WTC11 (cell line): Measurements from ENCODE around the gene CCDC149. TPM values are rescaled to one million over a fixed set of nuclear protein-coding genes. Genes with fewer than 3 reads are reported as not detected.

ENCODE experiments used
- ATAC-seq: fragments of 200-7000 bp; cut with Tn5 transposase; 2 replicates; pipeline ENCODE4 v1.10.0; 2021; ENCODE audit warnings: mild to moderate bottlenecking, moderate library complexity
- CTCF ChIA-PET: fragments of 300-600 bp; sonication (Branson Sonifier 250); formaldehyde crosslinking; loops from one replicate; lab custom pipeline; 2021; ENCODE audit warnings: antibody characterized with exemption; lab: Charles Lee
- POLR2A ChIA-PET: fragments of 350-600 bp; sonication (Branson Sonifier 250); formaldehyde crosslinking; loops from one replicate; lab custom pipeline; 2021; ENCODE audit warnings: antibody characterized with exemption; lab: Charles Lee
- DNase-seq: peaks from one replicate; pipeline ENCODE4 v3.0.0; 2021; ENCODE audit warnings: low spot score
- H3K27ac Mint-ChIP-seq: 2 replicates; pipeline ENCODE4 v1.8.0; 2021; ENCODE audit warnings: mixed read lengths
- H3K27me3 Mint-ChIP-seq: 2 replicates; pipeline ENCODE4 v1.8.0; 2021; ENCODE audit warnings: low read depth, mild to moderate bottlenecking, moderate library complexity, mixed read lengths
- H3K36me3 Mint-ChIP-seq: 2 replicates; pipeline ENCODE4 v1.8.0; 2021; ENCODE audit warnings: mixed read lengths
- H3K4me1 Mint-ChIP-seq: 2 replicates; pipeline ENCODE4 v1.8.0; 2022; ENCODE audit warnings: mixed read lengths
- H3K4me3 Mint-ChIP-seq: 2 replicates; pipeline ENCODE4 v1.8.0; 2021; ENCODE audit warnings: mild to moderate bottlenecking, moderate library complexity, mixed read lengths
- H3K9me3 Mint-ChIP-seq: 2 replicates; pipeline ENCODE4 v1.8.0; 2021; ENCODE audit warnings: mixed read lengths
- CBFB ChIP-seq: sonication (generic); formaldehyde crosslinking; IDR thresholded peaks from 2 replicates; pipeline ENCODE4 v1.8.1; 2022; ENCODE audit warnings: mild to moderate bottlenecking, low read depth, missing genetic modification reagents
- CREM ChIP-seq: sonication (generic); formaldehyde crosslinking; IDR thresholded peaks from 2 replicates; pipeline ENCODE4 v1.8.1; 2022; ENCODE audit warnings: mild to moderate bottlenecking, missing genetic modification reagents, moderate library complexity
- ELF4 ChIP-seq: sonication (generic); formaldehyde crosslinking; IDR thresholded peaks from 2 replicates; pipeline ENCODE4 v1.8.1; 2022; ENCODE audit warnings: low read depth, mild to moderate bottlenecking, moderate library complexity, missing genetic modification reagents
- ERG ChIP-seq: fragments of 250-450 bp; sonication (Bioruptor Pico); IDR thresholded peaks from 2 replicates; pipeline ENCODE4 v1.8.0; 2021; ENCODE audit warnings: mild to moderate bottlenecking
- FOXJ3 ChIP-seq: sonication (generic); formaldehyde crosslinking; IDR thresholded peaks from 2 replicates; pipeline ENCODE4 v1.9.0; 2021; ENCODE audit warnings: missing genetic modification reagents, mild to moderate bottlenecking, borderline replicate concordance
- FOXK1 ChIP-seq: sonication (generic); formaldehyde crosslinking; IDR thresholded peaks from 2 replicates; pipeline ENCODE4 v1.8.0; 2022; ENCODE audit warnings: mild to moderate bottlenecking, moderate library complexity, missing genetic modification reagents
- FOXP1 ChIP-seq: sonication (generic); formaldehyde crosslinking; IDR thresholded peaks from 2 replicates; pipeline ENCODE4 v1.8.0; 2022; ENCODE audit warnings: missing genetic modification reagents, mild to moderate bottlenecking, moderate library complexity, borderline replicate concordance
- IRF2 ChIP-seq: sonication (generic); formaldehyde crosslinking; IDR thresholded peaks from 2 replicates; pipeline ENCODE4 v1.8.0; 2022; ENCODE audit warnings: low read depth, missing genetic modification reagents, borderline replicate concordance
- JUN ChIP-seq: sonication (generic); formaldehyde crosslinking; IDR thresholded peaks from 2 replicates; pipeline ENCODE4 v1.8.0; 2023; ENCODE audit warnings: mild to moderate bottlenecking, missing genetic modification reagents
- NFATC4 ChIP-seq: fragments of 250-450 bp; sonication (Bioruptor Pico); IDR thresholded peaks from 2 replicates; pipeline ENCODE4 v1.9.0; 2021; ENCODE audit warnings: mild to moderate bottlenecking
- NFYB ChIP-seq: sonication (generic); formaldehyde crosslinking; conservative IDR thresholded peaks from 2 replicates; pipeline ENCODE4 v1.8.0; 2022; ENCODE audit warnings: low read depth, missing genetic modification reagents
- NR2C2 ChIP-seq: sonication (generic); formaldehyde crosslinking; IDR thresholded peaks from 2 replicates; pipeline ENCODE4 v1.8.0; 2022; ENCODE audit warnings: mild to moderate bottlenecking, missing genetic modification reagents
- OVOL2 ChIP-seq: fragments of 250-450 bp; sonication (Bioruptor Pico); IDR thresholded peaks from 2 replicates; pipeline ENCODE4 v1.9.0; 2021; ENCODE audit warnings: mild to moderate bottlenecking, borderline replicate concordance
- PREB ChIP-seq: sonication (generic); formaldehyde crosslinking; IDR thresholded peaks from 2 replicates; pipeline ENCODE4 v1.8.1; 2022; ENCODE audit warnings: mild to moderate bottlenecking, missing genetic modification reagents, moderate library complexity, borderline replicate concordance
- SP1 ChIP-seq: sonication (generic); formaldehyde crosslinking; conservative IDR thresholded peaks from 2 replicates; pipeline ENCODE4 v1.8.1; 2022; ENCODE audit warnings: missing genetic modification reagents
- TCF7 ChIP-seq: sonication (generic); formaldehyde crosslinking; IDR thresholded peaks from 2 replicates; pipeline ENCODE4 v1.8.0; 2022; ENCODE audit warnings: mild to moderate bottlenecking, low read depth, missing genetic modification reagents, moderate library complexity
- TP53 ChIP-seq: sonication (generic); formaldehyde crosslinking; IDR thresholded peaks from 2 replicates; pipeline ENCODE4 v1.8.1; 2023; ENCODE audit warnings: mild to moderate bottlenecking, missing genetic modification reagents
- ZBTB21 ChIP-seq: sonication (generic); formaldehyde crosslinking; IDR thresholded peaks from 2 replicates; pipeline ENCODE4 v1.8.1; 2023; ENCODE audit warnings: mild to moderate bottlenecking, missing genetic modification reagents, borderline replicate concordance
- ZNF138 ChIP-seq: sonication (generic); formaldehyde crosslinking; conservative IDR thresholded peaks from 2 replicates; pipeline ENCODE4 v1.8.1; 2022; ENCODE audit warnings: mild to moderate bottlenecking, moderate library complexity, missing genetic modification reagents
- ZNF671 ChIP-seq: fragments of 250-450 bp; sonication (Bioruptor Pico); IDR thresholded peaks from 2 replicates; pipeline ENCODE4 v1.8.0; 2021; ENCODE audit warnings: mild to moderate bottlenecking
- total RNA-seq: library from RNA; stranded (reverse); gene quantifications from 3 replicates; pipeline ENCODE4 v1.2.3, GENCODE V29; 2021
- TF ChIP-seq, protein P1 (sequence below): fragments of 200-600 bp; IDR thresholded peaks from 2 replicates; pipeline ENCODE4 v1.8.0; 2022; ENCODE audit warnings: antibody characterized with exemption
- TF ChIP-seq, protein P2 (sequence below): sonication (generic); formaldehyde crosslinking; IDR thresholded peaks from 2 replicates; pipeline ENCODE4 v1.8.0; 2023; ENCODE audit warnings: missing genetic modification reagents
- TF ChIP-seq, protein P3 (sequence below): sonication (generic); formaldehyde crosslinking; IDR thresholded peaks from 2 replicates; pipeline ENCODE4 v1.8.1; 2023; ENCODE audit warnings: mild to moderate bottlenecking, missing genetic modification reagents, moderate library complexity
- TF ChIP-seq, protein P4 (sequence below): sonication (generic); formaldehyde crosslinking; IDR thresholded peaks from 2 replicates; pipeline ENCODE4 v1.8.1; 2022; ENCODE audit warnings: low read depth, mild to moderate bottlenecking, moderate library complexity, missing genetic modification reagents, borderline replicate concordance

The CCDC149 gene
- total RNA-seq, 1 experiment from 2014 or later, result 3.9 TPM

- Mint-ChIP-seq H3K27ac (no peak overlapping the region), H3K27me3 (no peaks in the 10 kb centered on the region), H3K4me3 (no peak overlapping the region), H3K9me3 (no peaks in the 10 kb centered on the region), H3K36me3 (no peaks in the 10 kb centered on the region), H3K4me1 (peaks cover 26% of the 10 kb centered on the region)
- no peak for ATAC-seq
- DNase-seq, result no peak
- ChIA-PET POLR2A (no interaction called here), CTCF (no interaction called here)
- no peak for TF ChIP-seq NFATC4
- TF ChIP-seq, protein P1, sequence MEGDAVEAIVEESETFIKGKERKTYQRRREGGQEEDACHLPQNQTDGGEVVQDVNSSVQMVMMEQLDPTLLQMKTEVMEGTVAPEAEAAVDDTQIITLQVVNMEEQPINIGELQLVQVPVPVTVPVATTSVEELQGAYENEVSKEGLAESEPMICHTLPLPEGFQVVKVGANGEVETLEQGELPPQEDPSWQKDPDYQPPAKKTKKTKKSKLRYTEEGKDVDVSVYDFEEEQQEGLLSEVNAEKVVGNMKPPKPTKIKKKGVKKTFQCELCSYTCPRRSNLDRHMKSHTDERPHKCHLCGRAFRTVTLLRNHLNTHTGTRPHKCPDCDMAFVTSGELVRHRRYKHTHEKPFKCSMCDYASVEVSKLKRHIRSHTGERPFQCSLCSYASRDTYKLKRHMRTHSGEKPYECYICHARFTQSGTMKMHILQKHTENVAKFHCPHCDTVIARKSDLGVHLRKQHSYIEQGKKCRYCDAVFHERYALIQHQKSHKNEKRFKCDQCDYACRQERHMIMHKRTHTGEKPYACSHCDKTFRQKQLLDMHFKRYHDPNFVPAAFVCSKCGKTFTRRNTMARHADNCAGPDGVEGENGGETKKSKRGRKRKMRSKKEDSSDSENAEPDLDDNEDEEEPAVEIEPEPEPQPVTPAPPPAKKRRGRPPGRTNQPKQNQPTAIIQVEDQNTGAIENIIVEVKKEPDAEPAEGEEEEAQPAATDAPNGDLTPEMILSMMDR, result no peak
- no peak for TF ChIP-seq ELF4
- no peak for TF ChIP-seq IRF2 (CRISPR knock-in tag)
- no peak for TF ChIP-seq CREM
Measured at GRCh38 chr4:24846716-24847115, 66.1 kb downstream of the CCDC149 start.

DNA sequence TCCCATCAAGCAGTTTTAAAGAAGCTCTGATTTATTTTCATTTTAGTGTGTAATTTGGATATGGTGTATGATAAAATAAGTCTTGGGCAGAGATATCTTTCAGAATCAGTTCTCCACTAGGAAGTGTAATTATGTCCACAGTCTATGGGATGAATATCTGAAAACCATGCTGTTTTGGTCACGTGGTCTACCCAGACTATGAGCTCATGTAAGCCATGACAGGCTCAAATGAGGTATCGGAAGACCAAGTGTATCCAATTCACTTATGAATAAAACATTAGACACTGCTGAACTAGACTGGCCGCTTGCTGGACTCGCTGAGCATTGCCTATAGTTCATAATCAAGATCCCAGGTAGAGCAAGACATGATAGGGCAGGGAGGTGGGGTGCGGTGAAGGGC, 66.9 kb downstream of the CCDC149 start:
- CTCF ChIA-PET, result no interaction called here

DNA sequence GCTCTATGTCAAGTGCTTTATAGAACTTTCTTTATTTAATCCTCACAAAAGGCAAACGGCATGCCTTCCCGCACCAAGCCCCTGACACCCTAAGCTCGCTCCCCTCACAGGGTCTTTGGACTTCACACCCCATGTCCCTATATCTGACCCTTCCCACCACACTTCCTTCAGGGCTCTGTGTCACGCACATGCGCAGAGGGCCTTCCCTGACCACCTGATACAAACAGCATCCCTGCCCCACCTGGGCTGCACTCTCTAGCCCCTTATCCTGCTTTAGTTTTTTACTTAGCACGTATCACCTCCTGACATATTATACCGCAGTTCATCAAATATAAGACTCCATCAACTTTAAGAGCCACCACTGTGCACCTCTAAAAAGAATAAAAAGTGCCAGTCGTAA, 67.7 kb downstream of the CCDC149 start:
- Mint-ChIP-seq H3K36me3 (no peaks in the 10 kb centered on the region), H3K27ac (no peak overlapping the region), H3K9me3 (no peaks in the 10 kb centered on the region), H3K4me3 (no peak overlapping the region), H3K27me3 (no peaks in the 10 kb centered on the region), H3K4me1 (peaks cover 21% of the 10 kb centered on the region)
- ATAC-seq (no peak), DNase-seq (no peak)
- no peak for TF ChIP-seq NR2C2
- TF ChIP-seq PREB, result no peak
- POLR2A ChIA-PET, result no interaction called here
- CTCF ChIA-PET, result no interaction called here

More for the DNA sequence above, 66.9 kb downstream of the CCDC149 start:
- POLR2A ChIA-PET, result no interaction called here
- H3K36me3 Mint-ChIP-seq, result no peaks in the 10 kb centered on the region
- no peak overlapping the region for H3K4me3 Mint-ChIP-seq
- no peaks in the 10 kb centered on the region for H3K9me3 Mint-ChIP-seq
- no peak for DNase-seq
- ATAC-seq, result no peak
- no peaks in the 10 kb centered on the region for H3K27me3 Mint-ChIP-seq
- H3K27ac Mint-ChIP-seq, result no peak overlapping the region
- peaks cover 26% of the 10 kb centered on the region for H3K4me1 Mint-ChIP-seq
- TF ChIP-seq, protein P2, sequence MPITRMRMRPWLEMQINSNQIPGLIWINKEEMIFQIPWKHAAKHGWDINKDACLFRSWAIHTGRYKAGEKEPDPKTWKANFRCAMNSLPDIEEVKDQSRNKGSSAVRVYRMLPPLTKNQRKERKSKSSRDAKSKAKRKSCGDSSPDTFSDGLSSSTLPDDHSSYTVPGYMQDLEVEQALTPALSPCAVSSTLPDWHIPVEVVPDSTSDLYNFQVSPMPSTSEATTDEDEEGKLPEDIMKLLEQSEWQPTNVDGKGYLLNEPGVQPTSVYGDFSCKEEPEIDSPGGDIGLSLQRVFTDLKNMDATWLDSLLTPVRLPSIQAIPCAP, result no peak
- TF ChIP-seq, protein P3, sequence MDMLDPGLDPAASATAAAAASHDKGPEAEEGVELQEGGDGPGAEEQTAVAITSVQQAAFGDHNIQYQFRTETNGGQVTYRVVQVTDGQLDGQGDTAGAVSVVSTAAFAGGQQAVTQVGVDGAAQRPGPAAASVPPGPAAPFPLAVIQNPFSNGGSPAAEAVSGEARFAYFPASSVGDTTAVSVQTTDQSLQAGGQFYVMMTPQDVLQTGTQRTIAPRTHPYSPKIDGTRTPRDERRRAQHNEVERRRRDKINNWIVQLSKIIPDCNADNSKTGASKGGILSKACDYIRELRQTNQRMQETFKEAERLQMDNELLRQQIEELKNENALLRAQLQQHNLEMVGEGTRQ, result no peak
- no peak for TF ChIP-seq NFYB (CRISPR knock-in tag)
- no peak for TF ChIP-seq SP1 (CRISPR knock-in tag)
- TF ChIP-seq JUN (CRISPR knock-in tag), result no peak
- TF ChIP-seq, all 79 proteins: peak for 0

- Mint-ChIP-seq H3K27ac (no peak overlapping the region), H3K4me3 (no peak overlapping the region), H3K4me1 (peaks cover 12% of the 10 kb centered on the region), H3K9me3 (no peaks in the 10 kb centered on the region), H3K27me3 (no peaks in the 10 kb centered on the region), H3K36me3 (no peaks in the 10 kb centered on the region)
- ATAC-seq (no peak), DNase-seq (no peak)
- CTCF ChIA-PET, result interaction anchor here (1.3 kb wide), 1 partner anchor 146 kb away, joined by 3 read pairs; no protein-coding TSS in a partner anchor
- POLR2A ChIA-PET, result no interaction called here
- TF ChIP-seq TP53 (CRISPR knock-in tag) (no peak), OVOL2 (CRISPR knock-in tag) (no peak), CREM (no peak), ZNF671 (CRISPR knock-in tag) (no peak), FOXJ3 (CRISPR knock-in tag) (no peak), TCF7 (no peak), FOXP1 (CRISPR knock-in tag) (no peak), ZNF138 (CRISPR knock-in tag) (no peak), FOXK1 (CRISPR knock-in tag) (no peak), ERG (CRISPR knock-in tag) (no peak), CBFB (CRISPR knock-in tag) (no peak), ZBTB21 (no peak)
- TF ChIP-seq, protein P4, sequence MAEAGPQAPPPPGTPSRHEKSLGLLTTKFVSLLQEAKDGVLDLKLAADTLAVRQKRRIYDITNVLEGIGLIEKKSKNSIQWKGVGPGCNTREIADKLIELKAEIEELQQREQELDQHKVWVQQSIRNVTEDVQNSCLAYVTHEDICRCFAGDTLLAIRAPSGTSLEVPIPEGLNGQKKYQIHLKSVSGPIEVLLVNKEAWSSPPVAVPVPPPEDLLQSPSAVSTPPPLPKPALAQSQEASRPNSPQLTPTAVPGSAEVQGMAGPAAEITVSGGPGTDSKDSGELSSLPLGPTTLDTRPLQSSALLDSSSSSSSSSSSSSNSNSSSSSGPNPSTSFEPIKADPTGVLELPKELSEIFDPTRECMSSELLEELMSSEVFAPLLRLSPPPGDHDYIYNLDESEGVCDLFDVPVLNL (CRISPR knock-in tag), result no peak
Measured at GRCh38 chr4:24843096-24843495, 69.7 kb downstream of the CCDC149 start.
